DMS79 (cell line): ENCODE measurements around the gene NR1H3.

Source experiments
- DNase-seq: peaks from one replicate; lab custom pipeline; 2025; lab: John Stamatoyannopoulos, UW

Gene NR1H3

GRCh38 chr11:47244448-47245350 lies 13.1 kb upstream of the NR1H3 start:
- no peak for DNase-seq

DNA sequence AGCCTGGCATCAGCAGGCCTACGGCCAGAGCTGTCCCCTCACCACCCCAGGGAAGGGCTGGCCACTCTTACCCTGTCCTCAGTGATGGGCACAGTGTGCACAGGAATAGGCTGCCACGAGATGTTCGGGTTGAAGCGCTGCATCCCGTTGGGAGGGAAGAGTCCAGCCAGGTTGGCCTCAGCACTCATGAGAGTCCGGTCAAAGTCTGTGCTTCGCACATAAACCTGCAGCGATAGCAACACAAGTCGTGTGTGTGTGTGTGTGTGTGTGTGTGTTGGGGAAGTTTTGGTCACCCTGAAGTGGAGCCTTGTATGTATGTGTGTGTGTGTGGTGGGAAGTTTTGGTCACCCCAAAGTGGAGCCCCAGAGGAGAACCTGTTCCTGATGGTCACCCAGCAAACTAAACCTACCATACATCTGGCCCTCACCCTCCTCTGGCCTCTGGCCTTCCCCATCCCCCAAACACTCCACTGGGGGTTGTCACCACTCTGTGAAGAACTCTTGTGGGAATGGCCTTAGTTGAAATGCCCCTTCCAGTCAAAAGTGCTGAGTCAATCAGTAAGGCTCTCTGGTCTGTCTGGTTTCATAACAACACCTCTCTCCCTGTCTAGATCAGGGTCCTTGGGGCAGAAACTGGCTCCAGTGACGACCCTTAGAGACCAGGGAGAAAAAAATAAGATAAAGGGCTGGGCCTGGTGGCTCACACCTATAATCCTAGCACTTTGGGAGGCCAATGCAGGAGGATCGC lies 12.0 kb upstream of the NR1H3 start:
- DNase-seq, result no peak

GRCh38 chr11:47247502-47247901 lies 10.3 kb upstream of the NR1H3 start:
- no peak for DNase-seq

DNA sequence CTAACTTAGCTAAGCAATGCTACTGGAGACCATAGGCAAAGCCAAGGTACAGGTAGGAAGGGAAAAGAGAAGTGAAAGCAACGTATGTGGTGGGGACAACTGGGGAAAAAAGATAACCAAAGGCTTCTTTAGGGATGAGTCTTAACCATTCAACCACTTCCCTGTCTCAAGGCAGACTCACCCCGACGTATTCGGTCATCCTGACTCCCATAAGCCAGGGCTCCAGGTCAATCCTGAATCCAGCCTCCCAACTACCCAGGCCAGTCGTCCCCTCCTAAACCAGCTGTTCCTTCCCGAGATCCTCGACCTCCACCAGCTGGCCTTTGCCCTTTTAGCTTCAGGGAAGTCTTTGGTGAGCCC lies 9.5 kb upstream of the NR1H3 start:
- DNase-seq, result no peak

DNA sequence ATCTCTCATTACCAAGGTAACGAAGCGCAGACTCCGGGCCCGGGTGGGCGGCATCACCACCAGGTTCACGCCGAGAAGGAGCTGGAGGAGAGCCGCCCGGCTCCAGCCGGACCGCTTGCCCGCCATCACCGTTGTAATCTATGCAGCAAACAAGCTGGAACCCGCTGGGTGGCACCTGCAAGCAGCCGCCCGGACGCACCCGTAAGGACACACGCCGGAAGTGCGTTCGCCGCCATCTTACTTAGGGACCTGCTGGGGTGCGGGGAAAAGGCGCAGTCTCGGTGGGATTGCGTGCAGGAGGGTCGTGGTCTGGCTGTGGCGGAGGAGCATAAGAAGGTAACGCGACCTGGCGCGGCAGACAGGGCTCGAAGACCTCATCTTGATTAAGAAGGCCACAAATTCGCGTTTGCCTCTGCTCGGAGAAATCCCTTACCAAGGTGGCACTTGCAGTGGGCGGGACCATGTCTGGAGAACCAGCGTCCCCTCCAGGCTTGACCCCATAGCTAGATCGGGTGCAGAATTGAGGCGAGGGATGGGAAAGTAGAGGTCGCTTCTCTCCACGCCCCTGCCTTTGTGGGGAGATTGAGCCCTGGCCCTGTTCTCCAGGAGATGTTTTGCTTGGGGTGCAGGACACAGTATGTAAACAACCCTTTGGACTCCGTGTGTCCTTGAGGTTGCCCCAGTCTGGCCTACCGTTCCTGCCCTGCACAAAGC lies 9.0 kb upstream of the NR1H3 start, which contains the start of gene ACP2:
ACP2 (minus strand) TSS at position 151 of the 714 bp plus-strand sequence; CDS start at position 126, 25 bp downstream.
- DNase-seq, result peak; percentile 90

DNA sequence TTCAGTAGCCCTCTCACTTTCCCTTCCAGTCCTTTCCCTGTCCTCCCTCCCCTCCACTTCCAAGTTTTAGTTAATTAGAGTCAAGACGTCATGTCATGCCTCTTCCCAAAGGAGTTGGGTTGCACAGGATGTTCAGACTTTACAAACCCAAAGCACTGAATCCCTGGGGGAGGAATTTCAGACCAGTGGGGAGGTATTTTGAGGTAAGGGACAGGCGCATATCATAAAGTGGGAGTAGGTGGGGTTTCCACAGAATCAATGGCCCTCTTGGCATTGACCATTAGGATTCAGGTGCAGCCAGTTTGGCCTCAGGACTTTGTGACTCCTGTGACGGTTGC lies 8.4 kb upstream of the NR1H3 start:
- no peak for DNase-seq

GRCh38 chr11:47251751-47252150 lies 6.0 kb upstream of the NR1H3 start:
- no peak for DNase-seq

GRCh38 chr11:47253660-47254059 lies 4.1 kb upstream of the NR1H3 start:
- DNase-seq, result no peak

DNA sequence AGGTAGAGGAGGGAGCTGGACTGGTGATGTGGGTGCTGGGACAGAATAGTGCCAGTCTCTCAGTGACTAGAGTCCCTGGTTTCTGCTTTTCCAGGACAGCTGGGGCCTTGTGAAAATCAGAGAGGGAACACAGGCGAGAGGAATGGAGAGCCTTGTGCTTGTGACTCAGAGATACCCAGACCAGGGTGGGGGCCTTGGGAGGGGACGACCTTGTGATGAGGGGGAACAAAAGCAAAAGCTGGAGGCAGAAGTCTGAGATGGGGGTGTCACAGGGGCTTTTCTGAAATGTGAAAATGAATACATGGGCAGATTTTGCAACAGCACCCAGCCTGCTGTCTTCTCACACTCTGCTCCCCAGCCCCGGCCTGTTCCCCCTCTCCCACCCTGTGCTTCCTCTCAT lies 3.4 kb upstream of the NR1H3 start:
- no peak for DNase-seq

DNA sequence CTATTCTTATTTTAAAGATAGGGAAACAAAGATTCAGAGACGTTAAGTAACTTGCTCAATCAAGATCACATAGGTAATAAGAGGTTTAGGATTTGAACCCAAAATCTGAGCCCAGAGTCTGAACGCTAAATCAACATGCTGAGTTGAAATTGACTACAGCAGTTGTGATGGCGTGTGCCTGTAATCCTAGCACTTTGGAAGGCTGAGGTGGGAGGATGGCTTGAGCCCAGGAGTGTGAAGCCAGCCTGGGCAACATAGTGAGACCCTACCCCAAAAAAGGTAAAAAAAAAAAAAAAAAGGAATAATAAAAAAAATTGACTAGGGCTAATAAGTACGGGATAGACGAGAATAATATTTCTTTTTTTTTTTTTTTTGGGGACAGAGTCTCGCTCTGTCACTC lies 1.4 kb upstream of the NR1H3 start:
- DNase-seq, result no peak

- DNase-seq, result no peak
Measured at GRCh38 chr11:47257177-47257516, 649 bp upstream of the NR1H3 start.

GRCh38 chr11:47258317-47258902 lies 614 bp downstream of the NR1H3 start:
- DNase-seq, result no peak

DNA sequence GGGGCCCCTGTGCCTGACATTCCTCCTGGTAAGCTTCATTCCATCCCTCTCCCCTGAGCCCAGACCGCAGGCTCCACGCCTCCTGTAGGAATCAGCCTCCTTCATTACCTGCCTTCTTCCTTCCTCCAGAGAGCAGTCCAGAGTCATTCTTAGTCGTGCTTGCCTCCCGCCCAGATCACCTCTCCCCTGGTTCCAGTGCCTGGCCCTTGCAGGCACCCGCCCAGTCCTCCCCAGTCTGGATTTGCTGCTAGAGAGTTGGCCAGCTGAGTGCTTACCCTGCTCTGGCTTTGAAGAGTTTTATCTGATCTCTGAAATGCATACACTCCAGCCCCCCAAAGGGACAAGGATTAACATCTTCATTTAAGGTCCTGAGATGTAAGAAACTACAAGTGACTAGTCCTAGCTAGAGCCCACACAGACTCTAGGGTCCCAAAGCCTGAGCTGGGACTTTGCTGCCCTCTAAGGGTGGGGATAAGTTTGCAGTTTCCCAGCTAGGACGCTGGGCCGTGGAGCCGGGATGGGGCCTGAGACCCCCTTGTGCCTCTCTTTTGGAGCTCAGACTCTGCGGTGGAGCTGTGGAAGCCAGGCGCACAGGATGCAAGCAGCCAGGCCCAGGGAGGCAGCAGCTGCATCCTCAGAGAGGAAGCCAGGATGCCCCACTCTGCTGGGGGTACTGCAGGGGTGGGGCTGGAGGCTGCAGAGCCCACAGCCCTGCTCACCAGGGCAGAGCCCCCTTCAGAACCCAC lies 1.6 kb downstream of the NR1H3 start:
- no peak for DNase-seq

DNA sequence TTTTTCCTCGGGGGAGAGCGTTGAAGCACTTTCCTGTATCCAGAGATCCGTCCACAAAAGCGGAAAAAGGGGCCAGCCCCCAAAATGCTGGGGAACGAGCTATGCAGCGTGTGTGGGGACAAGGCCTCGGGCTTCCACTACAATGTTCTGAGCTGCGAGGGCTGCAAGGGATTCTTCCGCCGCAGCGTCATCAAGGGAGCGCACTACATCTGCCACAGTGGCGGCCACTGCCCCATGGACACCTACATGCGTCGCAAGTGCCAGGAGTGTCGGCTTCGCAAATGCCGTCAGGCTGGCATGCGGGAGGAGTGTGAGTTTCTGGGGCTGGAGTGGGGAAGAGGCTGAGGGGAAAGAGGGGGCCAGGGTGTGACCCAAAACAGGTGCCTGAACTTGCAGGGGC lies 2.6 kb downstream of the NR1H3 start:
- no peak for DNase-seq

DNA sequence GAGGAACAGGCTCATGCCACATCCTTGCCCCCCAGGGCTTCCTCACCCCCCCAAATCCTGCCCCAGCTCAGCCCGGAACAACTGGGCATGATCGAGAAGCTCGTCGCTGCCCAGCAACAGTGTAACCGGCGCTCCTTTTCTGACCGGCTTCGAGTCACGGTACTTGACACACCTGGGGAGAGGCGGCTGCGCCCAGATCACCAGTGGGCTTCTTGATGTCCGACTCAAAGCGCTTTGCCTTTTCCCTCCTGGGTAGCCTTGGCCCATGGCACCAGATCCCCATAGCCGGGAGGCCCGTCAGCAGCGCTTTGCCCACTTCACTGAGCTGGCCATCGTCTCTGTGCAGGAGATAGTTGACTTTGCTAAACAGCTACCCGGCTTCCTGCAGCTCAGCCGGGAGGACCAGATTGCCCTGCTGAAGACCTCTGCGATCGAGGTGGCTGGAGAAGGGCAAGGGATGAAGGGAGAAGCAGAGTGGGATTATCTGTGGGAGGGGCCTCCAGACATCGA lies 3.5 kb downstream of the NR1H3 start:
- DNase-seq, result no peak

DNA sequence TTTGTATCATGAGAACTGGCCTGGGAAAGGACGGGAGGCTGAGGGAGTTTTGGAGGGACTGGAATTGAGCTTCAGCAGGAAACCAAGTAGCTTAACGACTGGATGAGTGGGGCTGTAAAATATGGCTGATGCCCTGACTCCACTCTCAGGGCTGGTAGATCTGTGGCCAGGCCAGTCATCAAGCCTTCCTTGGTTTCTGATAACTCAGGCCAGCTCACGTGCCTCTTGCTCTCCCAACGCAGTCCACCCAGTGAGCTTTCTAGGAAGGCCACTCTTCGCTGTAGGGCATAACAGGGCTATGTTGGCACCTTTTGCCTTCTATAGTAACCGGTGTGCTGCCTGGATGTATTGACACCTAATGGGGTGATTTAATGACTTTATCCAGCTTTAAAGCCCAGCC lies 6.3 kb downstream of the NR1H3 start:
- no peak for DNase-seq

- DNase-seq, result no peak
Measured at GRCh38 chr11:47264521-47264920, 6.7 kb downstream of the NR1H3 start.

GRCh38 chr11:47267876-47268275 lies 10.1 kb downstream of the NR1H3 start:
- DNase-seq, result no peak

- no peak for DNase-seq
Measured at GRCh38 chr11:47268448-47269001, 10.7 kb downstream of the NR1H3 start.

DNA sequence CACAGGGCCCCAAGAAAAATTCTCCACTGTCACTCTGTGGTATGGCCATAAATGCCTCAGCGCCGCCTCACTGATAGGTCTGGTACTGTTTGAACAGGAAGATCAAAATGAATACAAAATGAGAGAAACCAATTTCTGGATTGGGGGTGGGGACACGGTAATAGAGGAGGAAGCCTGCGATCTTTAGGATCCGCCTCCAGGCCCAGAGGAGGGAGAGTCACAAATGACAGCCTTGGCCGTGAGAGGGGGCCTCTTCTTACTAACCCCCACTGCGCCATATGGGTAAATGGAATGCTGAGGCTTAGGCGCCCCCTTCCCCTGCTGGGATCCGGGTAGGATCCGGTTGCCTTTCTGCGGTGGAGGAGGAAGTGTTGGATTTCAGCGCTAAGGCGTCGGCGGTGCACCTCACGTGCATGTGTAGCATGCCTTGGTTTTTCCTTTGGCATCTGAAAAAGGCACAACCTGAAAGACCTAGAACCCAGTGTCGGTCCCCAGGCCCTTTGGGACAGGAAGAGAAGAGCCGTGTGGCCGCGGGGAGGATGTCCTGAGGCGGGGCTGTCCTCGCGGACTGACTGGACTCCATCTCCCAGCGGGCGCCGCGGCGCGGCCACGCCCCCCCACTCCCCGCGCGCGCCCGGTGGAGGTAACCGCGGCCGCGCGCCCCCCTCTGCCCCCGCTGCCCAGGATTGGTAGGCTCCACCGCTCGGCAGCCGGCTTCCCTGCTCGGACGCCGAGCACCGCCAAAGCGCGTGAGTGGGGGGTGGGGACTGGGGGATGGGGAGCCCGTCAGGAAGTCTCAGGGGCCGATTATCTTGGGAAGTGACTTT lies 11.4 kb downstream of the NR1H3 start:
- DNase-seq, result peak; percentile 80
